Panc1 (cell line): ENCODE data around the gene MRPS17. TPM values are rescaled to one million over a fixed set of nuclear protein-coding genes. Genes with fewer than 3 reads are reported as not detected.

Source experiments
- ATAC-seq: fragments of 200-7000 bp; cut with Tn5 transposase; 2 replicates; pipeline ENCODE4 v1.9.1; 2020; ENCODE audit warnings: mild to moderate bottlenecking, moderate library complexity
- Bru-seq: library from RNA; stranded (reverse); fragments of 400-500 nt; gene quantifications from one replicate; lab custom pipeline; 2021; lab: Mats Ljungman, UMichigan
- BruChase-seq, 2 experiments: library from RNA; stranded (reverse); fragments of 400-500 nt; gene quantifications; one replicate each; lab custom pipeline; 2021; lab: Mats Ljungman, UMichigan
- BruUV-seq: library from RNA; stranded (reverse); fragments of 400-500 nt; replicated peaks from 2 replicates; lab custom pipeline; 2021; lab: Mats Ljungman, UMichigan
- CTCF ChIA-PET: fragments of 300-600 bp; sonication (Branson Sonifier 250); formaldehyde crosslinking; loops from one replicate; lab custom pipeline; 2022; ENCODE audit warnings: antibody characterized with exemption; lab: Charles Lee
- POLR2A ChIA-PET: fragments of 300-600 bp; sonication (Branson Sonifier 250); formaldehyde crosslinking; loops from one replicate; lab custom pipeline; 2022; ENCODE audit warnings: antibody characterized with exemption; lab: Charles Lee
- DNase-seq: peaks from one replicate; pipeline ENCODE4 v3.0.0-alpha.2; 2010; ENCODE audit warnings: low read depth, low spot score
- H3K27ac ChIP-seq: 2 replicates; pipeline ENCODE4 v1.5.1; 2011; ENCODE audit warnings: mild to moderate bottlenecking, low read length, inconsistent platforms
- H3K27me3 ChIP-seq: fragments of 200-500 bp; sonication (Bioruptor generic); 2 replicates; pipeline ENCODE4 v1.6.0; 2014; ENCODE audit warnings: low read length, inconsistent platforms; ENCODE audit not compliant: control insufficient read depth, insufficient read depth
- H3K36me3 ChIP-seq: fragments of 200-500 bp; sonication (Bioruptor generic); 2 replicates; pipeline ENCODE4 v1.5.1; 2014; ENCODE audit warnings: inconsistent platforms, mild to moderate bottlenecking, low read length, moderate library complexity; ENCODE audit not compliant: control insufficient read depth, insufficient read depth
- H3K4me1 ChIP-seq: 2 replicates; pipeline ENCODE4 v1.5.1; 2011; ENCODE audit warnings: inconsistent platforms, mild to moderate bottlenecking, low read length, moderate library complexity; ENCODE audit not compliant: control insufficient read depth, insufficient read depth
- H3K4me3 ChIP-seq, 2 experiments: 2 replicates each; pipeline ENCODE4 v1.5.1; 2011 to 2012; ENCODE audit warnings: low read depth in 2 of 2, low read length in 2 of 2, mild to moderate bottlenecking in 2 of 2, inconsistent platforms in 1 of 2, moderate library complexity in 1 of 2
- H3K9me3 ChIP-seq: fragments of 200-500 bp; sonication (Bioruptor generic); 2 replicates; pipeline ENCODE4 v1.5.1; 2014; ENCODE audit warnings: low read depth, mild to moderate bottlenecking, inconsistent platforms, low read length, moderate library complexity; ENCODE audit not compliant: control insufficient read depth, insufficient read depth
- CTCF ChIP-seq: fragments of 450-650 bp; IDR thresholded peaks from 2 replicates; pipeline ENCODE4 v1.5.1; 2017; ENCODE audit warnings: mild to moderate bottlenecking
- POLR2AphosphoS5 ChIP-seq: IDR thresholded peaks from 2 replicates; pipeline ENCODE4 v1.6.1; 2012; ENCODE audit warnings: mild to moderate bottlenecking, low read depth, low read length, moderate library complexity
- REST ChIP-seq, 2 experiments: IDR thresholded peaks; 2 replicates each; pipeline ENCODE4 v1.6.1; 2011 to 2012; ENCODE audit warnings: low read depth in 2 of 2, control low read depth in 1 of 2, low read length in 1 of 2, mild to moderate bottlenecking in 1 of 2, moderate library complexity in 1 of 2; ENCODE audit not compliant: insufficient read depth in 1 of 2
- SIN3A ChIP-seq: IDR thresholded peaks from 2 replicates; pipeline ENCODE4 v1.6.1; 2012; ENCODE audit warnings: low read depth, mild to moderate bottlenecking, low read length, moderate library complexity, borderline replicate concordance; ENCODE audit not compliant: insufficient read depth
- TCF7L2 ChIP-seq: IDR thresholded peaks from 2 replicates; pipeline ENCODE4 v1.6.1; 2011; ENCODE audit warnings: mild to moderate bottlenecking, low read depth, low read length, inconsistent platforms
- in situ Hi-C: cut with HindIII; loops from 2 replicates; pipeline ENCODE4 v1.10.0; 2016; ENCODE audit warnings: low sequenced_read_pairs, low pct_unique_long_range_greater_than_20kb
- intact Hi-C: fragments of 100-400 bp; cut with micrococcal nuclease; formaldehyde crosslinking; loops from one replicate; pipeline ENCODE4 v1.10.0; 2022; ENCODE audit not compliant: unreplicated experiment
- long read RNA-seq: library from polyadenylated mRNA; unstranded; transcript quantifications from one replicate; pipeline ENCODE4 v2.0.0, GENCODE V29; 2021; ENCODE audit not compliant: unreplicated experiment
- polyA plus RNA-seq: library from polyadenylated mRNA; unstranded; fragments of >200 nt; gene quantifications from one replicate; pipeline ENCODE4 v1.2.1, GENCODE V29; 2012; ENCODE audit warnings: missing spikeins; ENCODE audit not compliant: insufficient read length
- total RNA-seq: library from RNA; stranded (reverse); gene quantifications from one replicate; pipeline ENCODE4 v1.2.1, GENCODE V29; 2021; ENCODE audit not compliant: unreplicated experiment

Gene MRPS17
- 28.9 TPM for total RNA-seq
- polyA plus RNA-seq, result 25.9 TPM
- percentile 77 among the genes with signal in this experiment for Bru-seq, nascent RNA
- BruChase-seq, experiment 1, labeled RNA remaining after a 2-hour chase, result percentile 96 among the genes with signal in this experiment
- BruChase-seq, experiment 2, labeled RNA remaining after a 6-hour chase, result percentile 94 among the genes with signal in this experiment
- long read RNA-seq, transcript MRPS17-201 (3 exons, 1,845 nt), result major isoform, 34 of 49 reads
- long read RNA-seq, partial matches to known transcripts, result 4 of 49 reads
- long read RNA-seq, other reads (novel, unspliced or antisense), result 11 of 49 reads

GRCh38 chr7:55951637-55952351 lies at the start of gene MRPS17:
Gene MRPS17 (plus strand): TSS chr7:55951877. CDS start chr7:55953196, 1,319 bp downstream.
- no peaks in the 10 kb centered on the region for H3K9me3 ChIP-seq
- peak; percentile 61 for DNase-seq
- BruUV-seq, result no TSS peak
- H3K36me3 ChIP-seq, result peaks cover 3% of the 10 kb centered on the region; the same call in 1 of the 2 replicates
- ChIA-PET POLR2A (interaction anchor here (0.6 kb wide), 1 partner anchor 64 kb away, joined by 4 read pairs; the partner anchor contains the start of gene ZNF713), CTCF (no interaction called here)
- no peaks in the 10 kb centered on the region for H3K27me3 ChIP-seq
- peak; percentile 100 for ATAC-seq
- H3K27ac ChIP-seq, result peak within 1 kb of the TSS; percentile 86
- TF ChIP-seq TCF7L2 (no peak), POLR2AphosphoS5 (peak; percentile 97), REST (IDR thresholded peaks at IDR 0.05; ENCODE audit: insufficient read depth in 1 of 2, low read depth in 2 of 2, low read length in 1 of 2) (no peak), SIN3A (peak; percentile 88), CTCF (no peak)
- in situ Hi-C loops, result no loop called here
- no peaks in the 10 kb centered on the region for H3K4me1 ChIP-seq
- peak within 1 kb of the TSS; percentile 85 to 97 for H3K4me3 ChIP-seq
- intact Hi-C loops, result no loop called here

- intact Hi-C loops, result no loop called here
- BruUV-seq, result no TSS peak
- no peaks in the 10 kb centered on the region for H3K9me3 ChIP-seq
- H3K4me1 ChIP-seq, result no peaks in the 10 kb centered on the region
- no peak overlapping the region for H3K27ac ChIP-seq
- TF ChIP-seq TCF7L2 (no peak), POLR2AphosphoS5 (no peak), REST (IDR thresholded peaks at IDR 0.05; ENCODE audit: insufficient read depth in 1 of 2, low read depth in 2 of 2, low read length in 1 of 2) (no peak), SIN3A (no peak), CTCF (no peak)
- ChIA-PET POLR2A (interaction anchor here (0.7 kb wide), 1 partner anchor 60 kb away, joined by 9 read pairs; no protein-coding TSS in a partner anchor), CTCF (no interaction called here)
- DNase-seq, result no peak
- H3K4me3 ChIP-seq, result no peak overlapping the region
- in situ Hi-C loops, result no loop called here
- no peaks in the 10 kb centered on the region for H3K27me3 ChIP-seq
- H3K36me3 ChIP-seq, result no peaks in the 10 kb centered on the region
- no peak for ATAC-seq
Observed at GRCh38 chr7:55903985-55904759, 47.5 kb upstream of the MRPS17 start.
